ENCODE results near the gene SELENOI. TPM values are rescaled to one million over a fixed set of nuclear protein-coding genes. Genes with fewer than 3 reads are reported as not detected.

The SELENOI gene
- total and polyA plus RNA-seq, 4 donors: 3.2 to 36.6 (median 17.0) TPM

DNA sequence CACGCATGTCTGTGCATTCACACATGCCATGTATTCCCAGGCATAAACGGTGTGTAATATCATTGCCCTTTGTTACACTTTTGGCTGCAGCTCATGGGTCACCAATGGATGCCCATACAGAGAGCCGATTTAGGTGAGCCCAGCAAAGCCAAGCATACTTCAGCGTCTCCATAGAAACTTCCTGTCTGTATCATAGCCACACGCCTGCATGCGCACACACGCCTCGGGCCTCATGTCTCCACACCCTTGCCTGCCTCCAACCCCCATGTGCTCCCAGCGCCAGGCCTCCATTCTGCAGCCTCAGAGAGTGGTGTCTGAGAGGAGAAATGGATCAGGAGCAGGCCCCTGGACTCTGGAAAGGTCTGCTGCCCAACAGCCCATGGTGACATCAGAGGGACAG is 33.5 kb upstream of the SELENOI start:
- ATAC-seq (ENCODE audit: insufficient read depth, low FRiP score): no peak
- Histone ChIP-seq H3K9ac (ENCODE audit: insufficient read depth in 1 of 2, low read length in 2 of 2) (no peak overlapping the region), H3K27me3 (ENCODE audit: control insufficient read depth in 3 of 3, insufficient read depth in 3 of 3, low read length in 2 of 3) (no peaks in the 10 kb centered on the region), H3K27ac (ENCODE audit: low read depth in 1 of 2, low read length in 1 of 2) (no peak overlapping the region), H3K36me3 (ENCODE audit: control insufficient read depth in 4 of 4, insufficient read depth in 4 of 4, low read length in 4 of 4) (no peaks in the 10 kb centered on the region), H3K9me3 (ENCODE audit: control insufficient read depth in 4 of 4, insufficient read depth in 3 of 4, low read length in 3 of 4) (no peaks in the 10 kb centered on the region), H3K4me1 (ENCODE audit: control insufficient read depth in 5 of 5, insufficient read depth in 5 of 5, low read length in 5 of 5) (no peaks in the 10 kb centered on the region), H3K4me3 (no peak overlapping the region)
- TF ChIP-seq, protein P1, sequence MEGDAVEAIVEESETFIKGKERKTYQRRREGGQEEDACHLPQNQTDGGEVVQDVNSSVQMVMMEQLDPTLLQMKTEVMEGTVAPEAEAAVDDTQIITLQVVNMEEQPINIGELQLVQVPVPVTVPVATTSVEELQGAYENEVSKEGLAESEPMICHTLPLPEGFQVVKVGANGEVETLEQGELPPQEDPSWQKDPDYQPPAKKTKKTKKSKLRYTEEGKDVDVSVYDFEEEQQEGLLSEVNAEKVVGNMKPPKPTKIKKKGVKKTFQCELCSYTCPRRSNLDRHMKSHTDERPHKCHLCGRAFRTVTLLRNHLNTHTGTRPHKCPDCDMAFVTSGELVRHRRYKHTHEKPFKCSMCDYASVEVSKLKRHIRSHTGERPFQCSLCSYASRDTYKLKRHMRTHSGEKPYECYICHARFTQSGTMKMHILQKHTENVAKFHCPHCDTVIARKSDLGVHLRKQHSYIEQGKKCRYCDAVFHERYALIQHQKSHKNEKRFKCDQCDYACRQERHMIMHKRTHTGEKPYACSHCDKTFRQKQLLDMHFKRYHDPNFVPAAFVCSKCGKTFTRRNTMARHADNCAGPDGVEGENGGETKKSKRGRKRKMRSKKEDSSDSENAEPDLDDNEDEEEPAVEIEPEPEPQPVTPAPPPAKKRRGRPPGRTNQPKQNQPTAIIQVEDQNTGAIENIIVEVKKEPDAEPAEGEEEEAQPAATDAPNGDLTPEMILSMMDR (IDR thresholded peaks at IDR 0.05; ENCODE audit: control extremely low read depth, extremely low read depth): no peak
- no peak for DNase-seq
- 84 to 88% methylated on average over 9 of the region's 9 CpGs for WGBS, 2 donors

DNA sequence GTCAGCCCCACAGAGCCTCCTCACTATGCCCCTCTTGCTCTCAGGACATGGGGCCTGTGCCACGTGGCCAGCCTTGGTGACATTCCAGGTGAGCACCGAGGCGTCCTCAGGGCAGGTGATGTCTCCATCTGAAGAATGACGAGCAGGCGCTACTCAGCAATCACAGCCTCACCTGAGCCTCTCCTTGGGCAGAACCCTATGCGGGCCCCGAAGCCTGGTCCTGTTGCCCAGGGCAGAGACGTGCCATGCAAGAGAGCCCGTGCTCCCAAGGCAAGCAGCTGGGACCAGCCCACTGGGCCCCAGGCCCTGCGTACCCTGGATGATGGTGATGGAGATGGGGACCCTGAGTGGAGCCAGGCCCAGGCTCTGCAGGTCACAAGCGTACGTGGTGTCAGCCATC is 32.5 kb upstream of the SELENOI start:
- DNase-seq (no peak), ATAC-seq (ENCODE audit: insufficient read depth, low FRiP score) (no peak)
- Histone ChIP-seq H3K4me3 (no peak overlapping the region), H3K9ac (ENCODE audit: insufficient read depth in 1 of 2, low read length in 2 of 2) (no peak overlapping the region), H3K36me3 (ENCODE audit: control insufficient read depth in 4 of 4, insufficient read depth in 4 of 4, low read length in 4 of 4) (no peaks in the 10 kb centered on the region), H3K27me3 (ENCODE audit: control insufficient read depth in 3 of 3, insufficient read depth in 3 of 3, low read length in 2 of 3) (no peaks in the 10 kb centered on the region), H3K9me3 (ENCODE audit: control insufficient read depth in 4 of 4, insufficient read depth in 3 of 4, low read length in 3 of 4) (no peaks in the 10 kb centered on the region), H3K4me1 (ENCODE audit: control insufficient read depth in 5 of 5, insufficient read depth in 5 of 5, low read length in 5 of 5) (no peaks in the 10 kb centered on the region), H3K27ac (ENCODE audit: low read depth in 1 of 2, low read length in 1 of 2) (no peak overlapping the region)
- TF ChIP-seq, protein P1 (IDR thresholded peaks at IDR 0.05; ENCODE audit: control extremely low read depth, extremely low read depth): no peak
- WGBS, 2 donors: 84 to 88% methylated on average over 12 of the region's 12 CpGs

DNA sequence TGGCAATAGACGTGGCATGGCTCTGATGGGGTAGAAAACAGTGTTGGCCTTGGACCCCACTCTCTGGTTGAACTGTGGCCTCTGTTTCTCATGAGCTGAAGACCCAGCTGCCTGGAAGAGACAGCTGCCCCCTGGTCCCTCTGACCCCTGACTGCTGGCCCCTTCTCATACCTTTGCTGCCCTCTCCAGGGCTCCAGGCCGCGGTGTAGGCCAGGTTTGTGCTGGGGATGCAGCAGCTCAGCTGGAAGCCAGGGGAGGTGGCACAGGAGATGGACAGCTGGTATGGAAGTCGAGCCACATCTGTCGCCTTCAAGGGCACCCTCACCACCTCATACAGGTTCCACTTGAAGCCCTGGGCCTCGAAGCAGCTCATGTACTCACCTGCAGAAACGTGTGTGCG is 31.7 kb upstream of the SELENOI start:
- no peak for DNase-seq
- no peaks in the 10 kb centered on the region for H3K27me3 ChIP-seq (ENCODE audit: control insufficient read depth in 3 of 3, insufficient read depth in 3 of 3, low read length in 2 of 3)
- no peaks in the 10 kb centered on the region for H3K36me3 ChIP-seq (ENCODE audit: control insufficient read depth in 4 of 4, insufficient read depth in 4 of 4, low read length in 4 of 4)
- no peak overlapping the region for H3K4me3 ChIP-seq
- no peak overlapping the region for H3K9ac ChIP-seq (ENCODE audit: insufficient read depth in 1 of 2, low read length in 2 of 2)
- no peak overlapping the region for H3K27ac ChIP-seq (ENCODE audit: low read depth in 1 of 2, low read length in 1 of 2)
- WGBS, 2 donors: 81 to 88% methylated on average over 8 of the region's 8 CpGs
- TF ChIP-seq, protein P1 (IDR thresholded peaks at IDR 0.05; ENCODE audit: control extremely low read depth, extremely low read depth): no peak
- no peaks in the 10 kb centered on the region for H3K9me3 ChIP-seq (ENCODE audit: control insufficient read depth in 4 of 4, insufficient read depth in 3 of 4, low read length in 3 of 4)
- no peaks in the 10 kb centered on the region for H3K4me1 ChIP-seq (ENCODE audit: control insufficient read depth in 5 of 5, insufficient read depth in 5 of 5, low read length in 5 of 5)
- no peak for ATAC-seq (ENCODE audit: insufficient read depth, low FRiP score)

DNA sequence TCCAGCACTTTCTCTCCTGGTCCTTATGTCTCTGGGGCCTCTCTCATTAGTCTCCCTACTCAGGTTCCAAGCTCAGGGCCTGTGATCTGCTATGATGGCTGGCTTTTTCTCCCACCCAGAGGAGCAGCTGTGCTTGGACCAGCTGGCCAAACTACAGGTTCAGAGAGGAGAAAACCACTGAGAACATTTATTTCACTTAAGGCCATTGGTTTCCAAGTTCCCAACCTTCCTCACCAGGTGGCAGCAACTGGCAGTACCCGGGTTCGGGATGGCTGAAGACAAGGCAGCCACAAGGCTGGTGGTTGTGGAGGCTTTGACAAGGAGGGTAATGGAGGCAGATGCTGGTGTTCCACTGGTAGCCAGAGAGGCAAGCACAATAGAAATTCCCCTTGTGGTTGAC is 29.9 kb upstream of the SELENOI start:
- no peak for DNase-seq
- no peaks in the 10 kb centered on the region for H3K9me3 ChIP-seq (ENCODE audit: control insufficient read depth in 4 of 4, insufficient read depth in 3 of 4, low read length in 3 of 4)
- H3K27me3 ChIP-seq (ENCODE audit: control insufficient read depth in 3 of 3, insufficient read depth in 3 of 3, low read length in 2 of 3): no peaks in the 10 kb centered on the region
- no peaks in the 10 kb centered on the region for H3K36me3 ChIP-seq (ENCODE audit: control insufficient read depth in 4 of 4, insufficient read depth in 4 of 4, low read length in 4 of 4)
- ATAC-seq (ENCODE audit: insufficient read depth, low FRiP score): no peak
- no peak overlapping the region for H3K9ac ChIP-seq (ENCODE audit: insufficient read depth in 1 of 2, low read length in 2 of 2)
- H3K4me1 ChIP-seq (ENCODE audit: control insufficient read depth in 5 of 5, insufficient read depth in 5 of 5, low read length in 5 of 5): no peaks in the 10 kb centered on the region
- H3K4me3 ChIP-seq: no peak overlapping the region
- 55 to 70% methylated on average over 2 of the region's 2 CpGs for WGBS, 2 donors
- no peak overlapping the region for H3K27ac ChIP-seq (ENCODE audit: low read depth in 1 of 2, low read length in 1 of 2)
- TF ChIP-seq, protein P1 (IDR thresholded peaks at IDR 0.05; ENCODE audit: control extremely low read depth, extremely low read depth): no peak

Measured in lung (tissue), 12 donors.